HEK293 (cell line): ENCODE results near the gene BAG5.

Source experiments
- CTCF ChIA-PET: fragments of 350-600 bp; formaldehyde crosslinking; extraction: SDS; loops from one replicate; lab custom pipeline; 2021; ENCODE audit warnings: antibody characterized with exemption; lab: Yijun Ruan, JAX
- POLR2A ChIA-PET: fragments of 300-600 bp; formaldehyde crosslinking; extraction: SDS; loops from one replicate; lab custom pipeline; 2020; ENCODE audit warnings: antibody characterized with exemption, inconsistent platforms; lab: Yijun Ruan, JAX
- H3K27ac ChIP-seq: fragments of 200-500 bp; sonication (Bioruptor generic); 2 replicates; pipeline ENCODE4 v1.5.1; 2014; ENCODE audit warnings: low read depth, low read length, control low read depth, inconsistent platforms; ENCODE audit errors: extremely low read depth
- H3K36me3 ChIP-seq, 2 experiments: fragments of 200-500 bp in 1 of 2; sonication (Bioruptor generic) in 1 of 2; 1 replicate in 1 of 2; 2 replicates in 1 of 2; pipeline ENCODE4 v1.5.1; 2014 to 2017; ENCODE audit warnings: inconsistent platforms in 2 of 2, low read length in 2 of 2; ENCODE audit not compliant: control insufficient read depth in 2 of 2, insufficient read depth in 1 of 2
- H3K4me1 ChIP-seq: fragments of 200-500 bp; sonication (Bioruptor generic); 2 replicates; pipeline ENCODE4 v1.5.1; 2014; ENCODE audit warnings: mild to moderate bottlenecking, low read length, inconsistent platforms; ENCODE audit not compliant: control insufficient read depth, insufficient read depth
- H3K4me3 ChIP-seq: 2 replicates; pipeline ENCODE4 v1.5.1; 2011; ENCODE audit warnings: low read depth, mild to moderate bottlenecking, control low read depth, low read length, moderate library complexity
- H3K9me3 ChIP-seq: fragments of 200-500 bp; sonication (Bioruptor generic); 2 replicates; pipeline ENCODE4 v1.5.1; 2014; ENCODE audit warnings: low read depth, low read length, inconsistent platforms; ENCODE audit not compliant: control insufficient read depth, insufficient read depth
- FEZF1 ChIP-seq: fragments of 450-650 bp; formaldehyde crosslinking; IDR thresholded peaks from 2 replicates; pipeline ENCODE4 v1.5.1; 2016; ENCODE audit warnings: missing biosample characterization, missing genetic modification characterization
- HOXD13 ChIP-seq: sonication (generic); formaldehyde crosslinking; IDR thresholded peaks from 2 replicates; pipeline ENCODE4 v1.8.0; 2022; ENCODE audit warnings: missing genetic modification reagents, borderline replicate concordance
- KLF9 ChIP-seq: fragments of 450-650 bp; formaldehyde crosslinking; IDR thresholded peaks from 2 replicates; pipeline ENCODE4 v1.5.1; 2016; ENCODE audit warnings: missing biosample characterization, missing genetic modification characterization, low read depth
- PRDM6 ChIP-seq: fragments of 450-650 bp; formaldehyde crosslinking; IDR thresholded peaks from 2 replicates; pipeline ENCODE4 v1.5.1; 2017; ENCODE audit warnings: missing biosample characterization, missing genetic modification characterization
- SP2 ChIP-seq: fragments of 450-650 bp; formaldehyde crosslinking; IDR thresholded peaks from 2 replicates; pipeline ENCODE4 v1.5.1; 2016; ENCODE audit warnings: missing biosample characterization, missing genetic modification characterization
- SP7 ChIP-seq: fragments of 450-650 bp; formaldehyde crosslinking; IDR thresholded peaks from 2 replicates; pipeline ENCODE4 v1.5.1; 2016; ENCODE audit warnings: missing biosample characterization, missing genetic modification characterization
- TSHZ1 ChIP-seq: fragments of 450-650 bp; formaldehyde crosslinking; IDR thresholded peaks from 2 replicates; pipeline ENCODE4 v1.5.1; 2016; ENCODE audit warnings: missing biosample characterization, missing genetic modification characterization, borderline replicate concordance
- ZBTB17 ChIP-seq: fragments of 450-650 bp; formaldehyde crosslinking; IDR thresholded peaks from 2 replicates; pipeline ENCODE4 v1.5.1; 2016; ENCODE audit warnings: missing biosample characterization, missing genetic modification characterization
- ZBTB20 ChIP-seq: fragments of 450-650 bp; formaldehyde crosslinking; IDR thresholded peaks from 2 replicates; pipeline ENCODE4 v1.5.1; 2016; ENCODE audit warnings: missing biosample characterization, missing genetic modification characterization
- ZBTB48 ChIP-seq: fragments of 450-650 bp; formaldehyde crosslinking; IDR thresholded peaks from 2 replicates; pipeline ENCODE4 v1.5.1; 2016; ENCODE audit warnings: missing biosample characterization, missing genetic modification characterization
- ZBTB6 ChIP-seq: fragments of 450-650 bp; formaldehyde crosslinking; IDR thresholded peaks from 2 replicates; pipeline ENCODE4 v1.5.1; 2017; ENCODE audit warnings: missing biosample characterization, missing genetic modification characterization
- ZNF223 ChIP-seq: fragments of 450-650 bp; formaldehyde crosslinking; IDR thresholded peaks from 2 replicates; pipeline ENCODE4 v1.5.1; 2016; ENCODE audit warnings: missing biosample characterization, missing genetic modification characterization
- ZNF341 ChIP-seq: fragments of 450-650 bp; formaldehyde crosslinking; IDR thresholded peaks from 2 replicates; pipeline ENCODE4; 2016; ENCODE audit warnings: low read depth, missing biosample characterization, missing genetic modification characterization
- ZNF426 ChIP-seq: fragments of 450-650 bp; formaldehyde crosslinking; IDR thresholded peaks from 2 replicates; pipeline ENCODE4 v1.5.1; 2017; ENCODE audit warnings: missing biosample characterization, missing genetic modification characterization, mild to moderate bottlenecking, inconsistent platforms, moderate library complexity
- ZNF449 ChIP-seq: fragments of 450-650 bp; formaldehyde crosslinking; IDR thresholded peaks from 2 replicates; pipeline ENCODE4 v1.5.1; 2017; ENCODE audit warnings: missing biosample characterization, mild to moderate bottlenecking, missing genetic modification characterization, moderate library complexity
- ZNF48 ChIP-seq: fragments of 450-650 bp; formaldehyde crosslinking; IDR thresholded peaks from 2 replicates; pipeline ENCODE4 v1.5.1; 2016; ENCODE audit warnings: missing biosample characterization, missing genetic modification characterization
- ZNF513 ChIP-seq: fragments of 450-650 bp; IDR thresholded peaks from 2 replicates; pipeline ENCODE4 v1.5.1; 2018; ENCODE audit warnings: missing biosample characterization, missing genetic modification characterization
- ZNF561 ChIP-seq: fragments of 450-650 bp; IDR thresholded peaks from 2 replicates; pipeline ENCODE4 v1.5.1; 2018; ENCODE audit warnings: missing biosample characterization, missing genetic modification characterization, borderline replicate concordance
- ZNF660 ChIP-seq: fragments of 450-650 bp; IDR thresholded peaks from 2 replicates; pipeline ENCODE4 v1.5.1; 2018; ENCODE audit warnings: missing biosample characterization, mild to moderate bottlenecking, missing genetic modification characterization
- ZNF76 ChIP-seq: fragments of 450-650 bp; formaldehyde crosslinking; IDR thresholded peaks from 2 replicates; pipeline ENCODE4; 2016; ENCODE audit warnings: low read depth, missing biosample characterization, missing genetic modification characterization, borderline replicate concordance
- ZSCAN30 ChIP-seq: fragments of 450-650 bp; IDR thresholded peaks from 2 replicates; pipeline ENCODE4 v1.5.1; 2018; ENCODE audit warnings: missing biosample characterization, mild to moderate bottlenecking, missing genetic modification characterization, moderate library complexity
- ZXDB ChIP-seq: fragments of 450-650 bp; formaldehyde crosslinking; IDR thresholded peaks from 2 replicates; pipeline ENCODE4 v1.5.1; 2016; ENCODE audit warnings: missing biosample characterization, missing genetic modification characterization
- TF ChIP-seq, protein P1 (sequence below): fragments of 450-650 bp; formaldehyde crosslinking; IDR thresholded peaks from 2 replicates; pipeline ENCODE4 v1.5.1; 2016; ENCODE audit warnings: missing biosample characterization, missing genetic modification characterization
- TF ChIP-seq, protein P2 (sequence below): fragments of 450-650 bp; formaldehyde crosslinking; IDR thresholded peaks from 2 replicates; pipeline ENCODE4 v1.5.1; 2016; ENCODE audit warnings: missing biosample characterization, missing genetic modification characterization

Gene BAG5

DNA sequence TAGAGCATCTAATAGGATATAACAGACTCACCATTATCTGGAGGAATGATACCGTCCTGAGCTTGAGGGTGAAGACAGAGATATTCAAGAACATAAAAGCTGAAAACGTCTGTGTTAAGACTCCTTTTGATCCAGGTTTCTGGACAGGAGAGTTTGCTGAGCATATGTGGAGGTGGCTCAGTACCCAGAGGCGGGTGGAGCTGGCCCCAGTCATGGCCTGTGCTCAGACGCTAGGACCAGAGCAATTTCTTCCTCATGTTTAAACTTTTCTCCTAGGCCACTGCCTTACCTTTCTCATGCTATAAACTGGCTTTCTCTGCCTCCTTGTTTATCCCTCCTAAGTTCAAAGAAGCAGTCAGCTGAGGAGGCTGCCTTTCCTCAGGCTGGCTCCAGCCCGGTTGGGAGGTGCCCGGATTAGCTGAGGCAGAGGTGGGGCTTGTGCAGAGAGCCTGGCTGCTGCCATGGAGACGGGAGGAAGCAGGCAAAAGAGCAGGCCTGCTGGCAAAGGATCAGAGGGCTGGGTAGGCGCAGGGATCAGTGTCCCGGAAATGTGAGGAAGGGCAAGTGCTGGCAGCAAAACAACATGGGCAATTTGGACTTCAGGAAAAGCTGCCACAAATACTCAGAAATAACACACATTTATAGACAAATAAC, 14.0 kb upstream of the BAG5 start:
- Histone ChIP-seq H3K36me3 (peaks cover 10 to 37% of the 10 kb centered on the region in 2 experiments; a peak in 2 of 3 replicates), H3K9me3 (no peaks in the 10 kb centered on the region), H3K27ac (peak overlapping the region; percentile 17), H3K4me3 (no peak overlapping the region), H3K4me1 (peaks cover 10% of the 10 kb centered on the region)
- POLR2A ChIA-PET = interaction anchor here (0.6 kb wide), 1 partner anchor 525 kb away, joined by 6 read pairs; no protein-coding TSS in a partner anchor
- CTCF ChIA-PET = interaction anchor here (0.5 to 1.9 kb wide), 6 partner anchors 73 to 380 kb away, joined by 3 to 5 read pairs (median 4); no protein-coding TSS in a partner anchor
- TF ChIP-seq ZBTB17 (peak; percentile 95), ZNF561 (tag by site-specific recombination) (peak; percentile 65; the same call in 1 of the 2 replicates), ZNF48 (tag by site-specific recombination) (no peak), HOXD13 (CRISPR knock-in tag) (no peak), TSHZ1 (tag by site-specific recombination) (no peak), ZNF513 (tag by site-specific recombination) (peak; percentile 46), ZSCAN30 (tag by site-specific recombination) (peak; percentile 98), ZBTB48 (tag by site-specific recombination) (peak; percentile 72; the same call in 1 of the 2 replicates), ZBTB6 (tag by site-specific recombination) (0 out of 2 replicates have a peak, but pooled peaks have one; percentile 7), ZXDB (tag by site-specific recombination) (peak; percentile 60), SP7 (peak; percentile 66), SP2 (tag by site-specific recombination) (peak; percentile 68), ZNF76 (tag by site-specific recombination) (peak; percentile 26; the same call in 1 of the 2 replicates), ZNF660 (tag by site-specific recombination) (no peak; the same call in 1 of the 2 replicates), ZNF426 (tag by site-specific recombination) (no peak), ZNF449 (tag by site-specific recombination) (peak; percentile 72; the same call in 1 of the 2 replicates), KLF9 (tag by site-specific recombination) (no peak), ZNF341 (tag by site-specific recombination) (peak; percentile 88), ZNF223 (tag by site-specific recombination) (no peak), ZBTB20 (tag by site-specific recombination) (peak; percentile 21; the same call in 1 of the 2 replicates), PRDM6 (peak; percentile 68; the same call in 1 of the 2 replicates), FEZF1 (tag by site-specific recombination) (peak; percentile 99)
- TF ChIP-seq, protein P1, sequence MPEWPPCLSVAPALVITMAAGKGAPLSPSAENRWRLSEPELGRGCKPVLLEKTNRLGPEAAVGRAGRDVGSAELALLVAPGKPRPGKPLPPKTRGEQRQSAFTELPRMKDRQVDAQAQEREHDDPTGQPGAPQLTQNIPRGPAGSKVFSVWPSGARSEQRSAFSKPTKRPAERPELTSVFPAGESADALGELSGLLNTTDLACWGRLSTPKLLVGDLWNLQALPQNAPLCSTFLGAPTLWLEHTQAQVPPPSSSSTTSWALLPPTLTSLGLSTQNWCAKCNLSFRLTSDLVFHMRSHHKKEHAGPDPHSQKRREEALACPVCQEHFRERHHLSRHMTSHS = no peak
- TF ChIP-seq, protein P2, sequence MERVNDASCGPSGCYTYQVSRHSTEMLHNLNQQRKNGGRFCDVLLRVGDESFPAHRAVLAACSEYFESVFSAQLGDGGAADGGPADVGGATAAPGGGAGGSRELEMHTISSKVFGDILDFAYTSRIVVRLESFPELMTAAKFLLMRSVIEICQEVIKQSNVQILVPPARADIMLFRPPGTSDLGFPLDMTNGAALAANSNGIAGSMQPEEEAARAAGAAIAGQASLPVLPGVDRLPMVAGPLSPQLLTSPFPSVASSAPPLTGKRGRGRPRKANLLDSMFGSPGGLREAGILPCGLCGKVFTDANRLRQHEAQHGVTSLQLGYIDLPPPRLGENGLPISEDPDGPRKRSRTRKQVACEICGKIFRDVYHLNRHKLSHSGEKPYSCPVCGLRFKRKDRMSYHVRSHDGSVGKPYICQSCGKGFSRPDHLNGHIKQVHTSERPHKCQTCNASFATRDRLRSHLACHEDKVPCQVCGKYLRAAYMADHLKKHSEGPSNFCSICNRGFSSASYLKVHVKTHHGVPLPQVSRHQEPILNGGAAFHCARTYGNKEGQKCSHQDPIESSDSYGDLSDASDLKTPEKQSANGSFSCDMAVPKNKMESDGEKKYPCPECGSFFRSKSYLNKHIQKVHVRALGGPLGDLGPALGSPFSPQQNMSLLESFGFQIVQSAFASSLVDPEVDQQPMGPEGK (tag by site-specific recombination) = peak; percentile 39; the same call in 1 of the 2 replicates
